ENCODE data around the gene PTPRR. TPM values are rescaled to one million over a fixed set of nuclear protein-coding genes. Genes with fewer than 3 reads are reported as not detected.

Gene PTPRR
- total RNA-seq, 1 experiment from 2014 or later, result 0.64 TPM

GRCh38 chr12:70719071-70719470, 201.5 kb downstream of the PTPRR start:
- no peak for DNase-seq (ENCODE audit: extremely low read depth, low read depth)

- DNase-seq (ENCODE audit: extremely low read depth, low read depth), result no peak
These were observed 208.7 kb downstream of the PTPRR start for GRCh38 chr12:70711831-70712230.

- DNase-seq (ENCODE audit: extremely low read depth, low read depth), result no peak
These were observed 211.5 kb downstream of the PTPRR start for GRCh38 chr12:70709022-70709421.

- DNase-seq (ENCODE audit: extremely low read depth, low read depth), result no peak
These were observed 213.9 kb downstream of the PTPRR start for GRCh38 chr12:70706611-70707010.

GRCh38 chr12:70698345-70698744, 222.2 kb downstream of the PTPRR start:
- no peak for DNase-seq (ENCODE audit: extremely low read depth, low read depth)

- no peak for DNase-seq (ENCODE audit: extremely low read depth, low read depth)
These were observed 225.0 kb downstream of the PTPRR start for GRCh38 chr12:70695361-70696023.

GRCh38 chr12:70692681-70693288, 227.8 kb downstream of the PTPRR start:
- DNase-seq (ENCODE audit: extremely low read depth, low read depth), result peak; percentile 22

GRCh38 chr12:70691018-70691672, 229.4 kb downstream of the PTPRR start:
- DNase-seq (ENCODE audit: extremely low read depth, low read depth), result peak; percentile 9

GRCh38 chr12:70686907-70687306, 233.6 kb downstream of the PTPRR start:
- DNase-seq (ENCODE audit: extremely low read depth, low read depth), result no peak

- DNase-seq (ENCODE audit: extremely low read depth, low read depth), result no peak
These were observed 234.2 kb downstream of the PTPRR start for GRCh38 chr12:70686299-70686698.

- no peak for DNase-seq (ENCODE audit: extremely low read depth, low read depth)
These were observed 236.6 kb downstream of the PTPRR start for GRCh38 chr12:70683976-70684375.

- no peak for DNase-seq (ENCODE audit: extremely low read depth, low read depth)
These were observed 248.8 kb downstream of the PTPRR start for GRCh38 chr12:70671698-70672097.

- no peak for DNase-seq (ENCODE audit: extremely low read depth, low read depth)
These were observed 249.6 kb downstream of the PTPRR start for GRCh38 chr12:70670948-70671347.

- DNase-seq (ENCODE audit: extremely low read depth, low read depth), result no peak
These were observed 253.3 kb downstream of the PTPRR start for GRCh38 chr12:70667253-70667652.

- DNase-seq (ENCODE audit: extremely low read depth, low read depth), result no peak
These were observed 254.2 kb downstream of the PTPRR start for GRCh38 chr12:70666364-70666763.

- DNase-seq (ENCODE audit: extremely low read depth, low read depth), result no peak
These were observed 256.1 kb downstream of the PTPRR start for GRCh38 chr12:70664465-70664881.

GRCh38 chr12:70663838-70664237, 256.7 kb downstream of the PTPRR start:
- DNase-seq (ENCODE audit: extremely low read depth, low read depth), result no peak

- no peak for DNase-seq (ENCODE audit: extremely low read depth, low read depth)
These were observed 258.9 kb downstream of the PTPRR start for GRCh38 chr12:70661466-70662161.

- peak; percentile 51 for DNase-seq (ENCODE audit: extremely low read depth, low read depth)
These were observed 259.8 kb downstream of the PTPRR start for GRCh38 chr12:70660620-70661219.

GRCh38 chr12:70660002-70660604, 260.4 kb downstream of the PTPRR start:
- no peak for DNase-seq (ENCODE audit: extremely low read depth, low read depth)
